HT-29 (cell line): Measurements from ENCODE around the gene STK35. TPM values are rescaled to one million over a fixed set of nuclear protein-coding genes. Genes with fewer than 3 reads are reported as not detected.
A peak's percentile ranks its signal among the peaks of the same experiment; 100 is the strongest.

ENCODE experiments used
- DNase-seq: peaks from one replicate; pipeline ENCODE4 v3.0.0-alpha.2; 2015; ENCODE audit warnings: low spot score
- total RNA-seq: library from RNA; depleted of rRNA; stranded (reverse); fragments of >200 nt; shearing (Covaris generic); gene quantifications from 2 replicates; pipeline ENCODE4 v1.2.3, GENCODE V29; 2014

Gene STK35
- total RNA-seq, 1 experiment from 2014 or later: 33.6 TPM

DNA sequence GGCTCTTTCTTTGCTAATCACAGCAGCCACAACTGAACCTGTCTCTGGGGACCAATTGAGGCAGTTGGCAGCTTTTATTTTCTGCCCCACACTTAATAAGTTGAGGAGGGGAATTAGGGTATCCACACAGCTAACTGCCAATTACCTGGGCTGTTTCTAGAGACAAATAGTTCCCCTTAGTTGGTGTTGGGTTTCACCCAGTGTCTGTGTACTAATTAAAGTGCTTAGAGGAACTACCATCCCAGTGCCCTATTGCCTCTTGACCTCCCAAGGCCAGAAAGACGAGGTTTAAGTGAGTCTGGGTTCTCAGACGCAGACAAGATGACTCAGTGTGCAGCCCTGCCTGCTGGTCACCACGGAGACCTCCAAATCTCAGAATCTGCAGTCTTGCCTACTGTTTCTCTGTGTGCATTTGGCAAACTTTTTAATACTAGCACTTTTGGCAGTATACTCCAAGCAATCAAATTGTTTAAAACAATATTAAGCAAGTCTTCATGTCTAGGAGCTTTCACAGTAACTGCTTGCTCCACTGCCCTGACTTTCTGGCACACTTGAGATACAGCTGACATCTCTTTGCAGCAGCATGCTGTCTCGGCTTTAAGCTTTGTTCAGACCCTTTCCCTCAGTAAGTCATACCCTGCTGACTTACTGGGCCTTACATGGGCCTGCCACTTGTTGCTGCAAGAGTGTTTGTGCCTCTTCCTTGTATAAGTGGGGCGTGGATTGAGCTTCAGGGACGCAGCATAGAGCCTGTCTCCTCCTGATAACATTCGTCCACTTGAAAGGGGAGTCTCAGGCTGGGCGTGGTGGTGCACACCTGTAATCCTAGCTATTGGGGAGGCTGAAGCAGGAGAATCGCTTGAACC, 31.9 kb downstream of the STK35 start:
- no peak for DNase-seq

DNA sequence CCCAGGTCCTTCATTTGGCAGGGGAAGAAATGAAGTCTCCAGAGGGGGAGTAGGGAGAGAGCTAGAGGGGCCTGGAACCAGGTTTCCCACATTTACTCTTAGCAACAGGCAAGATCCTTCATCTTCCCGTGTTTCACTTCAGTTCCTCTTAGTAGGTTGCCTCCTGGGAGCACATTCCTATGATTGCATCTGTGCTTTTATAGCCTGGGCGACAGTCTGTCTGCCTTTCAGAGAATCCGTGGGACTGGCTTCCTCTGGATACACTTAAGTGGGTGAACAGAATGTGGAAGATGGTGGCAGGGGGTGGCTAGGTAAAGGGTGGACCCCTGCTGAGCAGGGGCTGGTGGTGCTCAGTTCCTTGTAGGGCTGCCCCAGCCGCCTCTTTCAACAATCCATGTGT, 33.4 kb downstream of the STK35 start:
- DNase-seq: no peak

DNA sequence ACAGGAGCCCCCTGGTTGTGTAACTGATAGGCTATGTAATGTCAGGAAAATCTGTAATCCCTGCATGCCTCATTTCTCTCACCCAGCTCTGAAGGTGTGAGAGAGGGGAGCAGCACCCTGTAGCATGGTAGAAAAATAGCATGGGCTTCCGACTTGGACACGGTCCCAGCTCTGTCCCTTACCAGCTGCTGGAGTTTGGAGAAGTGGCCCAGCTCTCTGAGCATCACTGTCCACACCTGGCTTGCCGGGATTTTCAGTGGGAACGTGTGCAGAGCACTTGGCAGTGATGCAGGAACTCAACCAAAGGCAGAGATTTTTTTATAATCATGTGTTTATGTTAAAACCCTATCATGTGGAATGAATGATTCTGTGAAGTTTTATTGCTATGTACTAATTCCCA, 34.6 kb downstream of the STK35 start:
- DNase-seq: no peak

DNA sequence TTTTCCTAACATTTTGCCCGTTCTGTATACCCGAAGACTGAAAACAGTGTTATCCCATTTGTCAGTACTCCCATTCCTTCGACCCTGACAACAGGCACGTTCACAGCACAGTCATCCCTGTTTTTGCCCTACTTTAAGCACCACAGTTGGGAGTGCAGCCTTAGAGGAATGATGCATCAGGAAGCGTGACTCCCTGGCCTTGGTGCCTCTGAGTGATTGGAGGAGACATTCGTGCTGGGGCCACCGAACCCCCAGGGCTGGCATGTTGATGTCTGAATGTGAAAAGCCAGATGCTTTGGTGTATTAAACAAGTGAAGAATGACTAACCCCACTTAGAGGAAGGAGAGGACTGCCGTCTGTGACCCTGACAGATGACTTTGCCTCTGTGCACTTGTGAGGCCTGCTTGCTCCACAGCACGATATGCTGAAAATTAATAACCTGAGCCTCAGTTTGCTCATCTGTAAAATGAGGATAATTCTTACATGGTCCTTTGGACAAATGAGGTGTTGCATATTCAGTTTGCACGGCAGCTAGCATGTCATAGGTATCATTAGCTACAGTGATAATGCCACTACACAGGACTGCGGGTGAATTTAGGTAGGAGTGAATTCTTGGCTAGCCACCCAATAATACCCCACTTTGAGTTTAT, 36.0 kb downstream of the STK35 start:
- DNase-seq: no peak

DNA sequence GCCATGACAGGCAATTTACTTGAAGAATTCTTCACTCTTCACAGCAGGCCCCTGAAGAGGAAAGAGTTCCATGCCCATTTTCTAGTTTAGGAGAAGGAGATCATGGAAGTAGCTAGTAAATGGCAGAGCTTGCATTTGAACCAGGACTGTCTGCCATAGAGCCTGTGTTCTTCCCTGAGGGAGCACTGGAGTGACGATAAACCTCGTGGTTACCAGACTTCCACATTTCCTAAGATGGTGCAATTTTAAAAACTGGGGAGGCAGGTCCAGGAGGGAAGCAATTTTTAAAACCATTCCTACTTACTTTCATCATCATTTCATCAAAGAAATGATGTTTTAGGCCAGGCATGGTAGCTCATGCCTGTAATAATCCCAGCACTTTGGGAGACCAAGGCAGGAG, 36.8 kb downstream of the STK35 start:
- DNase-seq: no peak

DNA sequence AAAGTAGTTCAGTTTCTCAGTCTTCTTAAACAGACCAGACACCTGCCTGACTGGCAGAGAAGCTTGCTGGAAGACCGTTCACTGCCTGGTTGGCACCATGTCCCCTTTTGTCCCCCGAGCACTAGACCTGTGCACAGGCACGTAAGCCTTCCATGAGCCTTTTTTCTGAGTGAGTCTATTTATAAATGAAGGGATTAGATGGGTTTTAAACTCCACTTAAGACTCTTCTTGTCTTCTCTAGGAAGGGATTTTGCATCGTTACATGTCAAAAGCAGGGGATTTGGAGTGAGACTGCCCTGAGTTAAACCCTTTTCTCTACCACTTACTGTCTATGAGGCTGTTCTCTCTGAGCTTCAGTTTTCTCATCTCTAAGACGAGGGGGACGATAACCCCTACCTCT, 37.6 kb downstream of the STK35 start:
- DNase-seq: no peak

DNA sequence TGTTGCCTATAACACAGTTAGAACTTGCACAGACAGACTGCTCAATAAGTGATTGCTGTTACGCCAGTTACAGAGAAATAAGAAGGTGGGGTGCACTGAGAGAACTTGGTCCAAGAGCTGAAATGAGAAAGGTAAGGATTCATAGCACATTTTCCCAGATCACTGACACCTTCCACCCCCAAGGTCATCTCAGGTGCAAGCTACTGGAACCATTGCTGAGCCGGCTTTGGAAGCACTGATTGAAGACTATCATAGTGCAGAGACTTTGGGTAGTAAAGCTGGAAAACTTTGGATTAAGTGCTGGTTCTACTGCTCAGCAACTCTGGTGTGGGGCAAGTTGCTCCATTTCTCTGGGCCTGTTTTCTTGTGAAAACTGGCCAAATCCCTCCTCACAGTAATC, 38.1 kb downstream of the STK35 start:
- no peak for DNase-seq

DNA sequence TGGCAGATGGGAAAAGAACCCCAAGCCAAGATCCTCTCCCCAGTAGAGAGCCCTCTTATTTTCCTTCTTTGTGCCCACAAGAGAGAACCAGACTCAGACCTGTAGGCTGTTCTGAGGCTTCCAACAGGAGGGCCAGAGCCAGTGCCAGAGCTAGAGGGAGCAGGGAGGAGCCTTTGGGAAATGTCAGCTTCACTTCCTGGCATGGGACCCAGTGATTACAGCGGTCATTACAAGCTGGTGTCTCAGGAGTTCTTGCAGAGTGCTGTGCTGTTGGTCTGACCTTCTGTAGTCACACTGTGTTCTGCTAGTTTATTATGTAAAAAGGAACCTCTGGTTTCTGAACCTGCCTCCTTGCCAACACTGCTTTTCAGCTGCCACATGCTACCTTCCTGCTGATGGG, 38.9 kb downstream of the STK35 start:
- DNase-seq: no peak

DNA sequence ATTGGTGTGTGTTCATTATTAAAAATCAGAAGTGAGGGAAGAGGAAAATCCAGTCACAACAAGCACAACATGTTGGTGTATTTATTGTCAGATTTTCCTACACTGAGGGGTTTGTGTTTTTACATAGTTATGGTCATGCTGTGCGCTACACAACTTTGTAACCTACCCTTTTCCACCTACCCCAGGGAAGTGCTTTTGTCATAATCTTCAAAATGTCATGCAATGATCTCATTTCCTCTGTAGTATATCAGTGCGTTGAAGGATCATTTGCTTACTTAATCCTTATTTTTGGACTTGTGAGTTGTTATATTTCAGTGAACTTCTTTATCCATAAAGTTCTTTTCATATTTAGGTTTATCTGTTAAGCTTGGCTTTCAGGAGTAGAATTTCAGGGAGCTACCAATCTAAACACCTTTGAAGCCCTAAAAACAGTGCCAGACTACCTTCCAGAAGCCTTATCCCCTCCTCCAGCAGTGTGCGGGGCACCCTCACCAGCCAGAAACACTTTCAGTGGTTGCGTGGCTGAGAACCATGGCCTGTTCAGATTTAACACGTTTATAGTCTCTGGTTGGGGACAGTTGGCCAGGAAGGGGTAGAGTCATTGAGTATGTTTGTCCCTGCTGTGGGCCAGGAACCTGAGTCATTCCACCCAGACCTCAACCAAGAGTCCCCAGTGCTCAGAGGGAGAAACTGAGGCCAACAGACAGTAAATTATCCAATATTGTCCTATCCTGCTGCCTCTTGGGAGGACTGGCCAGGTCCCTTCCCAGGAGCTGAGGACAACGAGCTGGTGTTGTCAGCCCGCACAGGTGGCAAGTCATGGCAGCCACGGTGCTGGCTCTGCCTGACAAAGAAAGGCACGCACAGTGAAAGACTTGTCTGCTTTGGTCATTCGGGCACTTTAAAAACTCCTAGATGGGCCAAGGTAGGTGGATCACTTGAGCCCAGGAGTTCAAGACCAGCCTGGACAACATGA, 40.3 kb downstream of the STK35 start:
- no peak for DNase-seq

DNA sequence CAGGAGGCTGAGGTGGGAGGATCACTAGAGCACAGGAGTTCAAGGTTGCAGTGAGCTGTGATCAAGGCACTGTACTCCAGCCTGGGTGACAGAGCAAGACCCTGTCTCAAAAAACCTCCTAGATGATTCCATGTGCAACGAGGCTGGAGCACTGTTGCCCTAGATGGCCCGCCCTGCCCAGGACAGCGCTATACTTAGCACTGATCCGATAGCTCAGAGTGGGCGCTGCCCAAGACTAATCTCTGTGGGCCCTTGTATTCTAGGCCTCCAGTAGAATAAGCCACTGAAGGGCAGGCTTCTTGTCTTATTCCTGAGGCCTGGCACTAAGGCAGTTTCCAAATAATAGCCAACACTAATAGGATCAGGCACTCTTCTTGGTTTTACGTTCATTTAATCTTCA, 41.0 kb downstream of the STK35 start:
- no peak for DNase-seq

DNA sequence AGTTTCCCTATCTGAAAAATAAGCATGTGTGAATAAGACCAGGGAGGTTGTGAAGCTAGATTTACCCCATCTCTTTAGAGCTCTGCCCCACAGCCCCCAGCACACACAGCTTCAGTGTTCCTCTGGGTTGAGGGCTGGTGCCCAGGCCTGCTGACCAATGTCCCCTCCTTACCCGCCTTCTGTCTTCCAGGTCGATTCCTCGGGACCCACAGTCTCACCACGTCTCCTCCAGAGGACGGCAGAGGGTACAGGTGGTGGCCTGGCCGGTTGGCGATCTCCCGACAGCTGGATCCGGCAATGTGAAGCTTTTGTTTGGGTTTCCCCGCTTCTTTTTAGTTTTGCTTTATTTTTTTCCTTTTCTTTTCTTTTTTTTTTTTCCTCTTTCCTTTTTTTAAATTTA, 42.0 kb downstream of the STK35 start:
- no peak for DNase-seq

DNA sequence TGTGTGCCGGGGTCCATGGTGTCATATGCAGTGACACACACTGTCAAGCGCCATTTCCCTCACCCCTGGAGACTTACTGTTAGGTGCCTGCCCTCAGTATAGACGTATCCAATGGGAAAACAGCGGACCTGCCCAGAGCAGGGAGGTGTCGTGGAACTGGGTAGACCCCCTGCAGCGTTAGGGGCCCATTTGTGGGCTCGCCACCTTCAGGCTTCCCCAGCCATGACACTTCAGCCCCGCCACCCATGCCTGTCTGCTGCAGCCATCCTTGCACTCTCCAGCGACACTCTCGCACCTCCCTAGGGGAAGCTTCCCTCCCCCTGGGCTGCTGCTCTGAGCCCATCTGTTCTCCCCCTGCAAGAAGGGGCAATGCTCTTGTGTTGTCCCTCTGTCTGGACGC, 43.2 kb downstream of the STK35 start:
- no peak for DNase-seq

DNA sequence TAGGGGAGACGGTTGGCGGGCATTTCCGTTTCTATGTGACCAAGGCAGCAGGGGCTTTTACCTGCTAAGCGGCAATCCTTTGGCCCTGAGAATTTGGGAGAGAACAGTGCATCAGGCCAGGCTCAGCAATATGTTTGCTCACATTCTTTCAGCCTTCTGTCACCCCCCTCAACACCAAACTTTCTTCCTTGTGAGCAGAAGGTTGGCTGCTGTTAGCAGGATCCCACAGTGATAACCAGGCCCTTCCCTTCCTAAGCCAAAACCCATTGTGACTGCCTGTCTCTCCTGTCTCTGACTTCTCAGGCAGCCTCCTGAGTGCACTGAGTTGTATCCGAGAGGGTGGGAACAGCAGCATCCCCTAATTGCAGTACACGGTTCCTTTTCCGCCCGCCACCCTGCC, 43.7 kb downstream of the STK35 start:
- DNase-seq: no peak

DNA sequence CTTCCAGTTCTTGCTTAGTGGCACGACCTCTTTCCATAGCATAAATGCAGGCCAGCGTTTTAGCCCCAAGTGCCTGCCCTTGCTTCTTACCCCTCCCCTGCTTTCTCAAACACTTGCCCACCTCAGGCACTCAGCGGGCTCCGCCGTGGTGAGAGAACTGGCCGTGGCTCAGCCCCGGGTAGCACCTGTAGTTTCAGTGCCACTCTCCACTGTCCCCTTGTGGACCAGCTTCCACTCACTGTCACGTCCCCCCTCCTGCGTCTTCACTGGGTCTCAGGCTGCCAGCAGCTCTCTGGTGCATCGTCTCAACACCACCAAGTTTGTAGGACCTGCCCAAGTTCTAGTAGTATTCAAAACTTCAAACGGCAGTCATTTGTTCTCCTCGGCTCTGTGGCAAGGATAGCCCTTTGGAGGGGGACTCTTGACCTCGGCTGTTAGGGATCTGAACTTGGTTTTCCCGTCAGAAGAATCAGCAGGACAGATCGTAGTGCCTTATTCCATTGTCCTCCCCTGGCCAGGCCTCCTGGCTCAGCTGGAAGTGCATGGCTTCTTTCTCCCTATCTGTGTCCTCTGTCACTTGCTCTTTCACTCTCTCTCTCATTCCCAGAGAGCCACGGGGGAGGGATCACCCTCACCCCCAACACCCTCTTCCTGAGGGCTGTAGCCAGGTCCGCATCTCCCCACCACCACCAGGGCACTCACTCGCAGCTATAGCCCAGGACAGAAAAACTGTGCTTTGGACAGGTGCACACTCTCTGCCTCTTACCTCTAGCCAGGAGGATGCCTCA, 44.6 kb downstream of the STK35 start:
- DNase-seq: no peak

DNA sequence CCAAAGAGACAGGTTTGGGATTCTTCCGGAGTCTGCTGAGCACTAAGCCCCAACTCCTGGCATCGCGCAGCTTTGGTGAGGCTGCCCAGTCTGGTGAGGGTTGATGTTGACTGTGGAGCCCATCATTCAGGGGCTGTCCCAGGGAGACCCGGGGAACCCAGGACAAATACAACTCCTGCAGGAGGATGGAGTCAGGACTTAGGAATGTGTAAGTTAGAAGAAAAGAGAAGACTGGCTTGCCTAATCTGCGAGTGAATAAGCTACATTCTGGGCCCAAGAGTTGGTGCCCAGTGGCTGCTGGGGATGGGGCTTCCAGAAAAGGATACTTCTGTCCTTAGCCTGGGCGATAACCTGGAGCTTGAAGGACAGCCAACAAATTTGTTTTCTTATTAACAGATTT, 47.9 kb downstream of the STK35 start:
- DNase-seq: no peak

DNA sequence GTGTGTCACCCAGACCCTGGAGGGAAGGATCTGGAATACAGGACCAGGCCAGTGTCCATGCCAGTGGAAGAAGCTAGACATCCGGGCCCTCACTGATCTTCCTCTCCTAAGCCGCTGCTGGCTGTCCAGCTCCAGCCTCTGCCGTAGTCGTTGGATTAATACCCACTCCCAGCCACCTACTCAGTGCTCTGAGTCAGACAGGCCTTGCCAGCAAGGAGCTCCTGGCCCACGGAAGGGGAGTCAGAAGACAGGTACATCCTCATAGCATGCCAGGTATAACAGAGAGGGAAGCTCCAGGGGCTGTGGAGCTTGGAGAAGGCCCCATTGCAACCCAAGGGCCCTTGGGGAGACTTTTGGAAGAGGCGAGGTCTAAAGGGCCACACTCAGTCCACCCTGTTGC, 49.0 kb downstream of the STK35 start:
- no peak for DNase-seq

DNA sequence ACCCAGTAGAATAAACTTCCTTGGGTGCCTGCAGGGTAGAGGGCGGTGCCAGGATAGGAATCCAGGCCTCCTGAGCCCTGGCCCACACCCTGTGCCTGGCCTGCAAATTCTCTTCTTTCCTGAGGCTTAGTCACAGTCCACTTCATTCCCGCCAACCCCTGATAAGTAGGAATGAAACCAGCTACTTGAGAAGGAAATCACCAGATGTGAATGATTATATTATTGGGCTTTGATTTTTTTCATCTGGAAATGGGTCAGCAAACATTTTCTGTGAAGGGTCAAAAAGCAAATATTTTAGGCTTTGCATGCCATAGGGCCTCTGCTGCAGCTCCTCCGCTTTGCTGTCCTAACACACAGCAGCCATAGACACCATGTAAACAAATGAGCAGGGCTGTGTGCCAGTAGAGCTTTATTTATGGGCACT, 50.2 kb downstream of the STK35 start:
- peak; percentile 39 for DNase-seq

DNA sequence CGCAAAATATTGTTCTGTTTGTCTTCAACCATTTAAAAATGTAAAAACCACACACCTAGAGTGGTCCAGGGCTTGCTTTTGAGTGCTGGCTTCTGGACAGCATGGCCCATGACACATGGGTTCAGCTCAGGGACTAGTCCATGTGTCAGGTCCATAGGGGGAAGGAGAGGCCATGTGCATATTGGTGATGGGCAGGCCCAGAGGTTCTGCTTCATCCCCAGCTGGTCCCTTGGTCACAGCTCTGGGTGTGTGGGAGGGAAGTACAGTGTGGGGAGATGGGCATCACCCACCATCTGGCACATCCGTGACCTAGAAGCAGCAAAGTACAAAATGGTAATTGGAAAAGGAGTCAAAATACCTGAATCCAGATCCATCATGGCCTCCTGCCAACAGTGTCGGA, 50.7 kb downstream of the STK35 start:
- no peak for DNase-seq

DNA sequence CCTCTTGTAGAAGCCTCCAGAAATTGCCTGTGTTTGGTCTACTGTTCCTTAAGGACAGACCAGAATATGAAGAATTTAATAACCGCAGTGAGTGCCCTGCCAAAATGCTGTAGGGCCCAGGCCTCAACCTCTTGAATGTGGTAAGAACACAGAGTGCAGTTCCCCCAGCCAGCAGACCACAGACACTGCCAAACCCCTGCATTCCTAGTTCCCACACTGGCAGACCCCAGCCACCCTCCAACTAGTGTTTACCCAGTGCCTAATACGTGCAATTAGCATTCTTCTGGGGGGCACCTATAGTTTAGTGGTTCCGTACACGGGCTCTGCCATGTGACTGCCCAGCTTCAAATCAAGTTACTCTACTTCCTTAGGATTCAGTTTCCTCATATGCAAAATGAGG, 51.7 kb downstream of the STK35 start:
- DNase-seq: no peak

DNA sequence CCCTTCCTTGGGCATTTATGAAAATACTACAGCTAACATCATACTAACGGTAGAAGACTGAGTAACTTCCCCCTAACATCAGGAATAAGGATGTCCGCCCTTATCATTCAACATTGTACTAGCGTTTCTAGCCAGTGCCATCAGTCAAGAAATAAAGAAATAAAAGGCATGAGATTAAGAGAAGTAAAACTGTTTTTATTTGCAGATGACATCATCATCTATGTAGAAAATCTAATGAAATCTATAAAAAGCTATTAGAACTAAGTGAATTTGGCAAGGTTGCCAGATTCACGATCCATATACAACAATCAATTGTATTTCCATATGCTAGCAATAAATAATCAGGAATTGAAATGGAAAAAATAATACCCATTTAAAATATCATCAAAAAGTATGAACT, 54.6 kb downstream of the STK35 start:
- DNase-seq: no peak
